Measurements from ENCODE around the gene STYXL2.
A peak's percentile ranks its signal among the peaks of the same experiment; 100 is the strongest.

DNA sequence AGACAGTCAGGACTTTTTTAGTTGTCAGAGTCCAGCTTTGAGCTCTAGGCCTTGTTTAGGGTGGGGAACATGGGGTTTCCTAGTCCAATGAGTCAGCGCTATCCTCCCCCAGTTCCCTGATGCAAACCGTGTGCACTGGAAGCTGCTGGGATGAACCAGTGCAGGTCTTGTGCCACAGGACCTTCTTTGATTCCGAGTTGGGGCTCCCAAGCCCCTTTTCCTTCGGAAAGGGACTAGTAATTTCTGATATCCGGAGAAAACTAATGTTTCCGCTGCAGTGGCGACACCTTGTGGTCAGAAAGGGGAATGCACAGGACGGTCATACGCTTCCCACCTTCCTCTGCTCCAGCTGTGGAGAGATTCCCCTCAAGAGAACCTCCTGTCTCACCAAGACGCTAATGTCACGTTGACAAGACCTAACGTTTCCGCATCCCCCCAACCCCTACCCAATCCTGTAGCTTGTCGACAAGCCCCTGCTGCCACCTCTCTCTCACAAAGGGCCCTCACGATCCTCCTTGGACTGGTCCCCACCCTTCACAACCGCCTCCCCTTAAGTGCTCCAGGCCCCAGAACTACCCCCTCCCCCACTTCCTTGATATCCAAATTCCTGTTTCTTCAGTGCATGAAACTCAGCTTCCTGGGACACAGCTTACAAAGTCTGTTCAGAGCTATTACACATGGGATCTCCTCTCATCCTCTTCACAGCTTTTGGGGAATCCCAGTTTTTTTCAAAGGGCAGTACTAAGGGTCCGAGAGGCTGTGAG, 34.6 kb upstream of the STYXL2 start:
- TF ChIP-seq, protein P1, sequence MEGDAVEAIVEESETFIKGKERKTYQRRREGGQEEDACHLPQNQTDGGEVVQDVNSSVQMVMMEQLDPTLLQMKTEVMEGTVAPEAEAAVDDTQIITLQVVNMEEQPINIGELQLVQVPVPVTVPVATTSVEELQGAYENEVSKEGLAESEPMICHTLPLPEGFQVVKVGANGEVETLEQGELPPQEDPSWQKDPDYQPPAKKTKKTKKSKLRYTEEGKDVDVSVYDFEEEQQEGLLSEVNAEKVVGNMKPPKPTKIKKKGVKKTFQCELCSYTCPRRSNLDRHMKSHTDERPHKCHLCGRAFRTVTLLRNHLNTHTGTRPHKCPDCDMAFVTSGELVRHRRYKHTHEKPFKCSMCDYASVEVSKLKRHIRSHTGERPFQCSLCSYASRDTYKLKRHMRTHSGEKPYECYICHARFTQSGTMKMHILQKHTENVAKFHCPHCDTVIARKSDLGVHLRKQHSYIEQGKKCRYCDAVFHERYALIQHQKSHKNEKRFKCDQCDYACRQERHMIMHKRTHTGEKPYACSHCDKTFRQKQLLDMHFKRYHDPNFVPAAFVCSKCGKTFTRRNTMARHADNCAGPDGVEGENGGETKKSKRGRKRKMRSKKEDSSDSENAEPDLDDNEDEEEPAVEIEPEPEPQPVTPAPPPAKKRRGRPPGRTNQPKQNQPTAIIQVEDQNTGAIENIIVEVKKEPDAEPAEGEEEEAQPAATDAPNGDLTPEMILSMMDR (conservative IDR thresholded peaks at IDR 0.05; ENCODE audit: low read length): peak; percentile 99
- TF ChIP-seq EZH2phosphoT487 (IDR thresholded peaks at IDR 0.05; ENCODE audit: borderline replicate concordance, low read depth, low read length): no peak
